Subcutaneous adipose tissue (tissue), 4 donors: ENCODE measurements around the gene TM4SF4. TPM values are rescaled to one million over a fixed set of nuclear protein-coding genes. Genes with fewer than 3 reads are reported as not detected.

Experiments used
- CTCF ChIP-seq: fragments of 450-650 bp; IDR thresholded peaks from one replicate; pipeline ENCODE4 v1.5.1; 2016; ENCODE audit warnings: low read depth, mild to moderate bottlenecking, control low read depth, antibody characterized with exemption, moderate library complexity
- total RNA-seq, 4 donors: library from RNA; depleted of rRNA; stranded (reverse); fragments of >200 nt; gene quantifications; one replicate each; pipeline ENCODE4 v1.1.0, GENCODE V29; 2016

TM4SF4 gene
- total RNA-seq, 4 donors from 2014 or later: not detected

GRCh38 chr3:149464542-149465328 lies 9.8 kb upstream of the TM4SF4 start:
- no peak for TF ChIP-seq CTCF

DNA sequence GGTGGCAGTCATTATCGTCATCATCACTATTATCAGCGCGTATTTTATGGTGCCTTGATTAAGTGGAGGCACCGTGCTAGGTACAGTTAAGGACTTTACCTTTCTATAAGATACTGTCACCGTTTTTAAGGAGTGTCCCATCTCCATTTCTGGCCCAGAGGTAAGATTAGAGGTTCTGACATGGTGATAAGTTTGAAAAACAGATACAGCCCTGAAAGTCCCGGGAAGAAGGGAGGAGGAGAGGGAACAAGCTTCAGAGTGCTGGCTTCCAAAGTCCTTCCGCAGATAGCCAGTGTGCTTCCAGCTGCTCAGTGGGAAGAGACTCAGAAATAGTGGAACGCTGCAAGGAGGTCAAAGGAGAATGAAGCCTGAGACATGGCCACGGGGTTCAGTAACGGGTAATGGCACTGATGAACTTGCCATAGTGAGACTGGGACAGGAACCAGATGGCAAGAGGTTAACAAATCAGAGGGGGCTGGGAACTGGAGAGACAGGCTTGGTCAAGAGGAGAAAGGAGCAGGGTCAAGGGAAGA lies 9.1 kb upstream of the TM4SF4 start:
- no peak for TF ChIP-seq CTCF

DNA sequence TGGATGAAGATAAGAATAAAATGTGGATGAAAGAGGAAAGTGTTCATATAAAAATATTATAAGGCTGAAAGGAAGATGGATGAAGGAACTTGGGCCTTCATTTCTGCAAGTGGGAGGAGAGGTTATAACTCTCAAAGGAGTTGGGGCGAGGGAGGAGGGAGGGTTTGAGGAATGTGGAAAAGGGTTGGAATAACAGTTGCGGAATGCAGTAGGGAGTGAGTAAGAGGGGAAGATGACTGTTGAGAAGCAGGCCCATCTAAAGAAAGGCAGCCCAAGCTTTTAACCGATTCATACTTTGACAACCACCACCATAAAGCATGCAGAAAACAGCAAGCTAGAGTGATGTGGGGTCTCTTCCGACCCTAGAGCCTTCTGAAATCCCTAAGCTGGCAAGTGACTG lies 8.3 kb upstream of the TM4SF4 start:
- TF ChIP-seq CTCF: no peak

GRCh38 chr3:149468504-149469212 lies 5.8 kb upstream of the TM4SF4 start:
- no peak for TF ChIP-seq CTCF

DNA sequence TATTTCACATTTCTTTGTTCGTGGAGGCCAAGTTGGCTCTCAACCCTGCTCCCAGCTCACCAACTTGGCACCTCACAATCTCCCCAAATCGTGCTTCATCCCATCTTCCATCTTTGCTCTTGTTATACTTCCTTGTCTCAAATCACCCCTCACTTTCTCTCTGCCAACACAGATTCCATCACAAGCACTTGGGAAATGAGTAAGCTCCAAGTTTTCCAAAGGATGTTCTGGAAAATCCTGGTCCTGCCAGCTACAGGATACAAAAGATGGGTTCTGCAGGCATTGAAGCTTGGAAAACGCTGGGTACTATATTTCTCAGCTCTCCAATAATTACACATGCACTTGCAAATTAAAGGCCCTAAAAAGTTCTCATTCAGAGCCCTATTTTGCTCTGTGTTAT lies 4.1 kb upstream of the TM4SF4 start:
- TF ChIP-seq CTCF: no peak

- no peak for TF ChIP-seq CTCF
These were observed 2.3 kb upstream of the TM4SF4 start for GRCh38 chr3:149472030-149472797.
